Skeletal muscle cell (primary cell): Measurements from ENCODE around the gene SUOX.

Source experiments
- DNase-seq: peaks from one replicate; pipeline ENCODE4 v3.0.0-alpha.2; 2010; ENCODE audit warnings: low read depth
- H3K4me3 ChIP-seq: 2 replicates; pipeline ENCODE4 v1.5.1; 2011; ENCODE audit warnings: low read depth, mild to moderate bottlenecking, control low read depth, low read length, moderate library complexity

The SUOX gene

GRCh38 chr12:56046027-56046780 is 49.1 kb downstream of the SUOX start:
- DNase-seq = no peak
- no peak overlapping the region for H3K4me3 ChIP-seq

- DNase-seq = no peak
- no peak overlapping the region for H3K4me3 ChIP-seq
Measured at GRCh38 chr12:56053407-56053893, 56.4 kb downstream of the SUOX start.
